Right hindlimb (tissue), 1 donor: ENCODE measurements around the gene ADK.
"Not testable (repeated sequence)": the region's sequence is repeated elsewhere in the genome, so short reads cannot be mapped to it uniquely, and the experiment has no call there.

ENCODE experiments used
- DNase-seq: peaks from one replicate; pipeline ENCODE4 v3.0.0-alpha.2; 2018

The ADK gene

DNA sequence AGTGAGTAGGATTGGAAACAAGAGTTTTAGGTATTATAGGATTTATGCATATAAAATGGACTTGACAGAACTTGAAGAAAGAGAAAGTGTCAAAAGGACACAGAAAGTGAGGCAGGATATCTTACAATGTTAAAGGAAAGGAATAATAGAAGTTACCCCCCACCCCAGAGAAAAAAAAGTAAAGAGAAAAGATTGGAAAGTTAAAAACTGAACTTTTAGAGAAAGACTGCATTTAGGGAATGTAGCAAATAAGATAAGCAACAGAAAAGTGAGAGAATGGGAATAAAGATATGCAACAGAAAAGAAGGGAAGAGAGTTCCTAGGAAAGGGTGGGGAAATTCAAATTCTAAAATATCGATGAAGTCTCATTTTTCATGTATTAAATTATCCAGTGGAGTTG lies 424.9 kb downstream of the ADK start:
- DNase-seq: no peak

DNA sequence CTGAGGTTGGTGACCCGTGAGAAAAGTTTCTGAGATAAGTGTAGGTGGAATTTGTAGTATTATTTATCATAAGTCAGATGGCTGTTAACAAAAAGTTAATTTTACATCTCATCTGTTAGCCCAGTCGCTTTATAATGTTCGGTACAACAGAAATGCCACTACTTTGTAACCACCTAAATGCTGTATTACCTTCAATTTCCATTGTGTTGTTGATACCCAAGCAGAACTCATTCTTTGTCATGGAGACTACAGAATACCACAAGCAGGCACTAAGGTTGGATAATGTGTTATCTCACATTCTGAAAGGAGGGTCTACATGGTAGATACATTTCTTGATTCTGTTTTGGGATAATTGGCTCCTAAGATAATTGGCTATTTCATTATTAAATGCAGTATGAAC lies 425.6 kb downstream of the ADK start:
- DNase-seq: no peak

- DNase-seq: not testable (repeated sequence)
These were observed 429.4 kb downstream of the ADK start for GRCh38 chr10:74580438-74580837.

- DNase-seq: no peak
These were observed 431.5 kb downstream of the ADK start for GRCh38 chr10:74582566-74582965.

GRCh38 chr10:74585231-74586087 lies 434.4 kb downstream of the ADK start:
- DNase-seq: no peak

DNA sequence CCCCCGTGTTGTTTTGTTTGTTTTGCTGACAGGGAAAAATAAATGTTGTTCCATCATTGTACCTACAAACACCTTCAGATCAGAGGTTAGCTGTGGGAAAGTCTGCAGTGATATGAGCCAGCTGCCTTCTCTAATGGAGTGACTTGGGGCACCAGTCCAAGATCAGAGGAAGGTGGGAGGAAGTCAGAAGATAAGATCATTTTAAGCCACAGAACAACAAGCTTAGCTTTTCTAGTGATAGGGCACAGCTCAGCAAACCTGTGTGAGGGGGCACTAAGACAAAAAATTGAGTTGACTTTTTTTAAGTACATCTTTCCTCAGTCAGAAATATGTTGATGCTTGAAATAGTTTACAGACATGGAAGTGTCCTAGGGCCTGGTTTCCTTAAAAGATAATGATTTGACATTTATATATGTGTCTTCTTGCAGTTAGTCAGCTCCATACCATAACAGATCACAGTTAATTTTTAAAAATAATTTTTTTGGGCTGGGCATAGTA lies 435.1 kb downstream of the ADK start:
- no peak for DNase-seq

DNA sequence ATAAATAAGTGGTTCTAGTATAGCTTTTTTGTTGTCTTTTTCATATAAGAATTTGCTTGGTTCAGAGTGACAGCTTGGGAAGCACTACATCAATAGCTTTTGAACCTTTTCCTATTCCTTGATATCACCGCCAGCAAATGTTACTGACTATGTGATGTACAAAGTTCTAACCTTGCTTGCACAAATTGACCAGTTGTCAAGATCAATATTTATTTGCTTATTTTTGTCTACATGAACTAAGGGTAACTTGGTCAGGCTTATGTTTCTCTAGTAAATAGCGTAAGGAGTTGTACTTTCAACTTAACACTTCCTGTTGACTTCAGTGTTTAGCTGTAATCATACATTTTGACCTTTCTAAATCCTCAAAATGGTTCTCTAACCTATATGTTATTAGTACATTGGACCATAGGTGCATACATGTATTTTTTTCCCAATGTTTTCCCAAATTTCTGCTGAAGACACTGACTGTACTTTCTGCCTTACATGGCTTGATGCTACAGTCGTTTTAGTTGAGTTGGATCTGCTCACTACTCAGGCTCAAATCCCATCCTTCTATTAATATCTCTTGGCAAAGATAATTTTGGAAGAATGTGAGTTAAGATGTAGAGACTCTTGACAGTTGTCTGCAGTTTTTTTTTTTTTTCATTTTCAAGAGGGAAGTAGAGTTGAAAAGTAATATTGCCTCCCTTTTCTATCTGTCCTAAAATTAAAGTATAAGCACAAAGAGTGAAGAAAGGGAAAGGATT lies 436.3 kb downstream of the ADK start:
- no peak for DNase-seq

- peak; percentile 84 for DNase-seq
These were observed 438.2 kb downstream of the ADK start for GRCh38 chr10:74589226-74589673.

- DNase-seq: no peak
These were observed 438.8 kb downstream of the ADK start for GRCh38 chr10:74589851-74590250.

GRCh38 chr10:74593470-74593869 lies 442.4 kb downstream of the ADK start:
- DNase-seq: no peak

DNA sequence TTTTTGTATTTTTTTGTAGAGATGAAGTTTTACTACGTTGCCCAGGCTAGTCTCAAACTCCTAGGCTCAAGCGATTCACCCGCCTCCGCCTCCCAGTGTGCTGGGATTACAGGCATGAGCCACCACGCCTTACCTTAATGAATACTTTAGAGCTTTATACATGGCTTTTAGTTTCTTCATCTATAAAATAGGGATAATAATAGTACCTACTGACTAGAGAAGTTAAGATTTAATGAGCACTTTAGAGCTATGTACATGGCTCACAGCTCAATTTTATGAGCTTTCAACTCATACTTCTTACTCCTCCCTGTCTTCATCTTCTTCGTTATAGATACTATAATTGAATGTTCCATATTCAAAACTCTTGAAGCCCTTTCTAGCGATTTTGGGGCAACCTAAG lies 445.7 kb downstream of the ADK start:
- no peak for DNase-seq

GRCh38 chr10:74598891-74599566 lies 448.0 kb downstream of the ADK start:
- DNase-seq: no peak

DNA sequence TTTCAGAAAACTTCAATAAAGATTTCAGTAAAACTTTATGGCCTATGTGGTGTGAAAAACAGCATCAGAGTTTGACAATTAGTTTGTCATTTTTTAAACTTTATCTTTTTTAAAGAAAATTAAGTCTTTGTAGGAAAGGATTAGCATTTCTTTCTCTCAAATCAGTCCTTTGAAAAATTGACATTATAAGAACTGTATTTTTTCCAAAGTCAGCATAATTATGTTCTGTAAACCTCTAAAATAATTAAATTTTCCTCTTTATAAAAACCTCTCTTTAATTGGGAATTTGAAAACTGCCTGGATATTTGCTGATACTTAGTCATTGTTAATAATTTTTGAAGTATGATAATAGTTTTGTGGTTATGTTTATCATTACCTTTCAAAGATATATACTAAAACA lies 448.7 kb downstream of the ADK start:
- no peak for DNase-seq

DNA sequence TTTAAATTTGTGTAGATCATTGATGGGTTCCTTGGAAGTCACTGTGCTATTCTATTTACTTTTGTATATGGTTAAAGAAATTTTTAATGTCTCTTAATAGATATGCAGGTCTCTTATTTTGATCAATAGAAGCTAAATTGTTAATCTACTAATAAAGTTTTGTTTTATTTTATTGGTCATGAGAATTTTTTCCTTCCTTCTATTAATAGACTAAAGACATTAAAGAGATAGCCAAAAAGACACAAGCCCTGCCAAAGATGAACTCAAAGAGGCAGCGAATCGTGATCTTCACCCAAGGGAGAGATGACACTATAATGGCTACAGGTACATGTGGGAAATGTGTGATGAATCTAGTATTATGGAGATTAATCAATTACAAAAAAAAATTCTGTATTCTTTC lies 449.1 kb downstream of the ADK start:
- DNase-seq: no peak

DNA sequence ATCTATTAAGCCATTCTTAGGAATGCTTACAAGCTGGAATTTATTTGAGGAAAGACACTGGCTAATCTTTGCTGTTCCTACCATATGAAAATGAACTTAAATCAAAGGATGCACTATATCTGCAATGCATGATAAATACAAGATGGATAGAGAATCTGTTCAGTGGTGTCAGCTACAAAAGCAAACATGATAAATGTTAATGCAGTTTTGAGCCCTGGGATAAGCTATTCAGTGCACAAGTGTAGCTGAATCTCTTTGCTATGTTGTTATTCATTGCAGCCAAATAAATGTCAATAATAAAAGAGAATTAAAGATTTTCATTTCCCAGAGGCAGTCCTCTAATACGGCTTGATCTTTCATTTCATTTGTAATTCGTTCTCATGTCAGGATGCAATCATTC lies 451.6 kb downstream of the ADK start:
- no peak for DNase-seq

DNA sequence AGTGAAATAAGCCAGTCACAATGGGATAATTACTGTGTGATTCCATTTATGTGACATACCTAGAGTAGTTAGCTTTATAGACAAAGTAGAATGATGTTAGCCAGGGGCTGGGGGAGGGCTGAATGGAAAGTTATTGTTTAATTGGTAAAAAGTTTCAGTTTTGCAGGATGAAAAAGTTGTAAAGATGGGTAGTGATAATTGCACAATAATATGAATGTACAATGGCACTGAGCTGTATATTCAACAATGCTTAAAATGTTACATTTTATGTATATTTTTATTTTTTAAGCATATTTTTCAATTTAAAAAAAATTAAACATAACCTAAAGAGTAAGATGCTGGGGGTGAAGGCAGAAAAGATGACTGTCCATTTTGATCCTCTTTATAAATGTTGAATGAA lies 459.3 kb downstream of the ADK start:
- DNase-seq: no peak

- DNase-seq: no peak
These were observed 461.2 kb downstream of the ADK start for GRCh38 chr10:74612195-74612594.

- DNase-seq: no peak
These were observed 469.6 kb downstream of the ADK start for GRCh38 chr10:74620626-74621025.

- DNase-seq: no peak
These were observed 472.8 kb downstream of the ADK start for GRCh38 chr10:74623786-74624185.

DNA sequence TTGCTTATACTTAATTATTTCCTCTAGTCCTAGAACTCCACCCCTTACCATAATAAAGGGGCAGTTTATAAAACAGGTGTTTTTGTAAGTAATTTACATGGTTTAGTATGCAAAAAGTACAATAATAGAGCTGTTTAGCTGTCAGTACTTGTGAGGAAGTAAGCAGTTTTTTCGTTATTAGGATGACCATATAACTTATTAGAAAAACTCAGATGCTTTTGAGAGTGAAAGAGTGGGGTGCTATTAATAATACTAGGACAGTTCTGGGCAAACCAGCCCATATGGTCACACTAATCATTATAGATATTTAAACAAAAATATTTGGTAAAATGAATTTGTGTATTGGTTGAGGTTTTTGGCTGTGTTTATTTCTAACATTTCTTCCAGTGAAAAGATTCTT lies 473.5 kb downstream of the ADK start:
- DNase-seq: no peak

DNA sequence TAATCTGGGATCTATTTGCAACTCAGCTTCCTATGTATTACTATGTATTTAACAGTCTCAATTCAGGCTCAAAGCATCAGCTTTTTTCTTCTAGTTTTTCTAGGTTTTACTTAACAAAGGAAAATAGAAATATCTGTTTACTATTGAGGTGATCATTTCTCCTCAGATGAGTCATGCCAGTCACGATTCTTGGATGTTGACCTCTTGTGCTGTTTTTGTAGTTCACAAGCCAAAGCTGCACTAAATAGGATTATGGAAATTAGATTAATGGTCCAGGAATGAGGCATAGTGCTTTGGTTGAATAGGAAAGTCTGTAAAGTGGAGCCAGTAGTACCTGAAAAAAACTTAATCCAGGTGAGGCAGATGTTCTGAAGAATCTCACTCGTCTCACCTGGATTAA lies 477.1 kb downstream of the ADK start:
- DNase-seq: no peak

- DNase-seq: no peak
These were observed 484.0 kb downstream of the ADK start for GRCh38 chr10:74634995-74635536.

DNA sequence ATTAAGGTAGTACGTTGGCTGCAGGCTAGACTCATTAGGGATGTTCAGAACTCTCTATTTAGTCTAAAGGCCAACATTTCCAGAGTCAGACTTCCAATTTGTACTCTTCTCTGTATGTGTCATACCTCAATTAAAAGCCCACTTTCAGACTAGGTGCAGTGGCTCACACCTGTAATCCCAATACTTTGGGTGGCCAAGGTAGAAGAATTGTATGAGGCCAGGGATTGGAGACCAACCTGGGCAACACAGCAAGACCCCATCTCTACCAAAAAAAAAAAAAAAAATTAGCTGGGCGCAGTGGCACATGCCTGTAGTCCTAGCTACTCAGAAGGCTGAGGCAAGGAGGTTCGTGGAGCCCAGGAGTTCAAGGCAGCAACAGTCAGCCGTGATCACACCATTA lies 484.6 kb downstream of the ADK start:
- DNase-seq: no peak
